HT-29 (cell line): Measurements from ENCODE around the gene ELL. TPM values are rescaled to one million over a fixed set of nuclear protein-coding genes. Genes with fewer than 3 reads are reported as not detected.
A peak's percentile ranks its signal among the peaks of the same experiment; 100 is the strongest.
"Not testable (repeated sequence)": the region's sequence is repeated elsewhere in the genome, so short reads cannot be mapped to it uniquely, and the experiment has no call there.

Experiments
- DNase-seq: peaks from one replicate; pipeline ENCODE4 v3.0.0-alpha.2; 2015; ENCODE audit warnings: low spot score
- total RNA-seq: library from RNA; depleted of rRNA; stranded (reverse); fragments of >200 nt; shearing (Covaris generic); gene quantifications from 2 replicates; pipeline ENCODE4 v1.2.3, GENCODE V29; 2014; rRNA removed

ELL gene
- 16.0 and 20.7 TPM in 2 replicates for total RNA-seq

GRCh38 chr19:18521692-18522123 lies at the start of gene ELL:
Gene ELL (minus strand): TSS chr19:18522070. CDS start chr19:18522055, 15 bp downstream.
- no peak for DNase-seq

GRCh38 chr19:18568367-18568766 lies 46.5 kb upstream of the ELL start:
- DNase-seq = no peak

GRCh38 chr19:18566953-18567352 lies 45.1 kb upstream of the ELL start:
- no peak for DNase-seq

- no peak for DNase-seq
These were observed 40.2 kb upstream of the ELL start for GRCh38 chr19:18562086-18562485.

GRCh38 chr19:18559685-18560084 lies 37.8 kb upstream of the ELL start:
- DNase-seq = no peak

- DNase-seq = no peak
These were observed 36.7 kb upstream of the ELL start for GRCh38 chr19:18558604-18559003.

- DNase-seq = no peak
These were observed 36.3 kb upstream of the ELL start for GRCh38 chr19:18558202-18558555.

- peak; percentile 90 for DNase-seq
These were observed 35.7 kb upstream of the ELL start, which contains the start of gene KXD1 for GRCh38 chr19:18557411-18558201. Gene KXD1 (plus strand): TSS chr19:18557870. CDS start chr19:18562057, 4,187 bp downstream.

- no peak for DNase-seq
These were observed 29.8 kb upstream of the ELL start for GRCh38 chr19:18551631-18552030.

GRCh38 chr19:18543814-18544475 lies 22.1 kb upstream of the ELL start:
- peak; percentile 87 for DNase-seq

GRCh38 chr19:18542941-18543813 lies 21.3 kb upstream of the ELL start, which contains the start of gene FKBP8:
Gene FKBP8 (minus strand): TSS chr19:18543573. CDS start chr19:18541970, 1,603 bp downstream.
- DNase-seq = peak; percentile 77

GRCh38 chr19:18541992-18542940 lies 20.4 kb upstream of the ELL start:
- DNase-seq = no peak

- no peak for DNase-seq
These were observed 19.6 kb upstream of the ELL start for GRCh38 chr19:18541258-18541991.

- not testable (repeated sequence) for DNase-seq
These were observed 18.3 kb upstream of the ELL start for GRCh38 chr19:18540200-18540599.

GRCh38 chr19:18539372-18539771 lies 17.5 kb upstream of the ELL start:
- no peak for DNase-seq

GRCh38 chr19:18538115-18538514 lies 16.2 kb upstream of the ELL start:
- no peak for DNase-seq

GRCh38 chr19:18537431-18537830 lies 15.6 kb upstream of the ELL start:
- DNase-seq = no peak

GRCh38 chr19:18536475-18536874 lies 14.6 kb upstream of the ELL start:
- no peak for DNase-seq

- no peak for DNase-seq
These were observed 11.2 kb upstream of the ELL start for GRCh38 chr19:18533058-18533457.
